Muscle of back (tissue), 11 donors: Measurements from ENCODE around the gene SPEF1. TPM values are rescaled to one million over a fixed set of nuclear protein-coding genes. Genes with fewer than 3 reads are reported as not detected.

ENCODE experiments used
- DNase-seq, 3 donors: peaks; one replicate each; pipeline versions ENCODE4 v3.0.0 to v3.0.0-alpha.2; 2013
- polyA plus RNA-seq, 10 donors: library from polyadenylated mRNA; unstranded; fragments of 120-200 nt; gene quantifications; one replicate each; pipeline ENCODE4 v1.2.1, GENCODE V29; 2013; ENCODE audit not compliant: insufficient read length in 10 of 10

The SPEF1 gene
- polyA plus RNA-seq, 10 donors, result 0.08 to 0.29 TPM; not detected in 8

DNA sequence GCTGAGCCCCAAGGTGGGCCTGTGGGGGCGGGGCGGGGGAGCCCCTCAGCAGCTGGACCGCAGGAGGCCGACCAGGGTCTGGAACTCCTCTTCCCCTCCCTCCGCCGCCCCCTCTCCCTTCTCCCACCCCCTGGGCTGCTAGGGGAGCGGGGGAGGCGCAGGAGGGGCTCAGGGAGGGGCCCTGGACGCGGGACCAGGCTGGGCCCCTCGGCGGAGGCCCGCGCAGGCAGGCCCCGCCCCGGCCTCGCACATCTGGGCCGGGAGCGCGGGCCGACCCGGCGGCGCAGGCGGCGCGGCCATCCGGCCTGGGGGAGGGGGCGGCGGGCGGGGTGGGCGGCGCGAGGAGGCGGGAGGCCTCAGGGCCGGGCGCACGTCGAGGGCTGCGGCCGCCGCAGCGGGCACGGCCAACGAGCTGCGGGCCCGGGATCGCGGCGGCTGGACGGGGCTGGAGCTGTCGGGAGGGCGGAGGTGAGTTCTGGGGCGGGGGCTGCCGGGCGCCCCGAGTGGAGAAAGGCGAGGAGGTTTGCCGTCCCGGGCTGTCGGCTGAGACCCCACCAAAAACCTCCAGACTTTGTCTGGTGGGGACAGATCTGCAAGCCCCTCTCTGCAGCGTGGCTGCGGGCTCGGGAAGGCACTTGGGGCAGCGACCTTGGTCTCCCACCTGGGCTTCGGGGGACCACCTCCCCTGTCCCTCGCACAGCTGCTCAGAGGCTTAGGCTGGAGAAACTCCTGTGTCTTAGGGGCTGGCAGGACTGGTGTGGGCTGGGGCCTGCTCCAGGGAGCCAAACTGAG is 48.7 kb downstream of the SPEF1 start, which contains the start of gene HSPA12B:
TSS of gene HSPA12B (plus strand) at position 359 of the 792 bp plus-strand sequence. CDS start 5,990 bp downstream, outside the sequence.
- DNase-seq, result peak; percentile 37 to 85 (median 67)

DNA sequence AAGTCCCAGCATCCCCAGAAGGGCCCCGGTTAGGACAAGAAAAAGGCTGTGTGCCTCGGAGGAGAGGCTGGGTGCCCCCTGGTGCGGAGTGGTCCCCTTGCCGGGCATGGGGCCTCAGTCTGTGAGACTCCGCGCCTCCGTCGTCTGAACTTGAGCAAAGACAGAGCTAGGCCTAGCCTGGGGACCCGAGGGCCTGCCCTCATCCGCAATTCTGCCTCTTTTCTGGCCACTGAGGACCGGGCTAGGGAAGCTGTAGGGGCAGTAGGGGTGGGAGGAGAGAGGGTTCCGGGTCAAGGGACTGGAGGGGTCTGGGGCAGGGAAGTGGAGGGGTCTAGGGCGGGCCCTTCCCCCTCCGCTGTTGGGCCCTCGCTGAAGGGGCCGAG is 49.3 kb downstream of the SPEF1 start:
- no peak for DNase-seq

DNA sequence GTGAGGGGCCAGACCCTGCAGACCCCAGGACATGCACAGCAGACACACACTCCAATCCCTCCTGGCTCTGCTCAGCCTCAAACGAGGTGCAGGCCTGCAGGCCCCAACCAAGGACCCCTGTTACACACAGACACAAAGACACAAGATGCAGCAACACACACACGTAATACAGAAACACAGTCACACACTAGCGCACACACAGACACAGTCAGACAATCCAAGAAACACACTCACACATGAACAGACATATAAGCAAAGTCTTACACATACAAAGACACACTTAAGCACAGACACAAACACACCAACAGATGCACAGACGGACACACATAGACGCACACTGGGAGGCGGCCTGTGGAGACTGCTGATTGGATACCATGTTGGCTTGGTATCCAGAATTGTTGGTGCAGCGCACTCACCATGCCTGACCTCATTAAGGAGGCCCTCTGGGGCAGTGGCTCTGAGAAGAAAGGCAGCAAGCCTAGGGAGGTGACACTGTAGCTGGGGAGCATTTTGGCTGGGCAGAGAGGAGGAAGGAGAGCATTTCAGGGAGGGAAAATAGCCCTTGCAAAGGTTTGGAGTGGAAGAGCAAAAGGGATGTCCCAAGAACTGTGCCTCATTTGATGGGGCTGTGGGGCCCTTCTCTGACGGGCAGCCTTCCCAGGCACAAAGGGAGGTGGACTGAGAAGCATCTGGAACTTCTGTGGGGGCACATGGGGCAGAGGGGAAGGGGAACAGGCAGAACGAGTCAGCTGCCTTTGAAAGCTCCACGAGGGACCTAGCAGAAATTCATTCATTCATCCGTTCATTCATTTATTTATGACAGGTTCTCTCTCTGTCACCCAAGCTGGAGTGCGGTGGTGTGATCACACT is 50.2 kb downstream of the SPEF1 start:
- peak in 1 of 3 donors; percentile 28 for DNase-seq

DNA sequence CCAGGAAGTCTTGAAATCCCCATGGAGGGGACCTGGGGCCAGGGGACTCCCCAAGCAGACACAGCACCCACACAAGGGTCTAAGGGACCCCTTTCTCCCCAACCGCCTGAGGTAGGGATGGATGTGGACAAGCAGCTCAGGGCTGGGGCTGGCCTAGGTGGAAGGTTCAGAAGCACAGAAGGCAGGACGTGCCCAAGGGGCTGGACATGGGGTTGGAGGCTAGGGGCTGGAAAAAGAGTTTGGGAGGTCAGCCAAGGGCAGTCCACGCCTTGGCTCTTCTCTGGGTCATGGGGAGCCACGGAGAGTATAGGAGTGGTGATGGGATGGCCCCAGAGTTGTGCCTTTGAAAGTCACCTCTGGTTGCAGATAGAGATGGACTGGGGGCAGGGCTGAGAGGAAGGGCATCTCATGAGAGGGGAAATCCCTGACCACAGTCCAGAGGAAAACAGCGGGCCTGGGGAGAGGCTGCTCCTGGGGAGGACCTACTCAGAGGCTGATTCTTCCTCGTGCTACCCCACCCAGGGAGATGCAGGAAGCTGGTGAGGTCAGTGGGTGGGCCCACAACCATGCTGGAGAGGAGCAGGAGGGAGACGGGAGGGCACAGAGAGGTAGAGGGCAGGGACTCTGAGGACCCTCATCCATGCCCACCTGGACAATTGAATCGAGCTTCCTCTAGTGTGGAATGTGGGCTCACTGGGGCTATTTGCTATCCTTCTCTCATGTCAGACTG is 51.3 kb downstream of the SPEF1 start:
- DNase-seq, result peak in 1 of 3 donors; percentile 13

DNA sequence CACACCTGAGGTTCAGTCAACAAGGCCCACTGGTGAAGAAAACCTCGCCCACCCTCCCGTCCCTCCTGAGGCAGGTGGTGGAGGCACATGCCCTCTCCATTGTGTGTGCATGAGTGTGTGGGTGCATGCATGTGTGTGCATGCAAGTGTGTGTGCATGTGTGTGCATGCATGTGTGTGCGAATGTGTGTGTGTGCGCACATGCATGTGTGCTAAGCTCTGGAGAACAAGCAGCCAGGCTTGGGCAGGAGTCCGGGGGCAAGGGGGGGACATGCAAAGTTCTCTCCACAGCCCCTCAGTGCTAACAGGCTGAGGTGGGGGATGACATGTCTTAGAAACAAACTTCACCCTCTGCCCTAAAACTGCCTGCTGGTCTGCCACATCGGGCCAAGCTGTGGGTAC is 51.9 kb downstream of the SPEF1 start:
- DNase-seq, result peak in 1 of 3 donors; percentile 3

DNA sequence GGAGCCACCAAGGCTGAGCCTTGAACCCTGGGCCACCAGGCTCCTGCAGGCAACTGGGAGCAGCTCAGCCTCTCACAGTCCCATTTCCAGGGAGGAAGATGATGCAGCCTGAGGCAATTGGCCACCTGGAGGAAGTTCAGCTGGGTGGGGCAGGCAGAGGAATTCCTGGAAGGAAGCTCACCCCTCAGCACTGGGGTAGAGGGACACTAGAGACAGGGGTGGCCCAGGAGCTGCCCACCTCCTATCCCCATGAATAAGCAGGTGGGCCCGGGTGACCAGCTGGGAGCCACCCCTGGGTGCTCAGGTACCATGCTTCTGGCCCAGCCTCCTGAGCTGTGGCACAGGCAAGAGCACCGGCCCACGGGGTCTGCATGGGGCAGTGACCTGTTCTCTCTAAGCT is 52.4 kb downstream of the SPEF1 start:
- DNase-seq, result peak in 1 of 3 donors; percentile 8

DNA sequence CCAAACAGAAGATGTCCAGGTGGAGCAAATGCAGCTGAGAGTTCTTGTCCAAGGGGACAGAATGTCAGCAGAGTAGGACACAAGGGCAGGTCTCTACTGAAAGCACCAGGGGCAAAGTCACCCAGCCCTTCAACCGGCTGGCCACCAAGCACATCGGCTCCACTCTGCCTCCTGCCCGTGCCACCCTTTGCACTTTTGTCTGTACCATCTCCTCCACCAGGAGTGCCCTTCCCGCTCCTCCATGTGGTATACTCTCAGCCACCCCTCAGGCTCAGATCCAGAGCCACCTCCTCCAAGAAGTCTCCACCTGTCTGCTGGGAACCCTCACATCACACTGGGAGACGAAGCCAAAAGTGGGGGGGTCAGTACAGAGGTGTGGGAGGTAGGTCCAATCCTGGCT is 52.9 kb downstream of the SPEF1 start:
- DNase-seq, result peak in 1 of 3 donors; percentile 3

Other genes with a start within 250 kb of the SPEF1 start
- gene GFRA4, start 118.0 kb downstream of the SPEF1 start, polyA plus RNA-seq, result not detected
- gene ADAM33, start 99.4 kb downstream of the SPEF1 start, polyA plus RNA-seq, result 100 to 1,000 TPM in 1 of 10 donors, 10 to 100 TPM in 9; 33.1 to 107 (median 53.3) TPM
- 1 to 10 TPM; 3.1 to 8.0 (median 4.6) TPM for gene SIGLEC1, start 68.8 kb downstream of the SPEF1 start, polyA plus RNA-seq
- 10 to 100 TPM; 18.9 to 34.3 (median 23.4) TPM for gene HSPA12B, start 48.8 kb downstream of the SPEF1 start, polyA plus RNA-seq
- 10 to 100 TPM; 14.2 to 28.0 (median 20.5) TPM for gene ADISSP, start 13.7 kb downstream of the SPEF1 start, polyA plus RNA-seq
- 10 to 100 TPM; 31.8 to 49.7 (median 38.8) TPM for gene CENPB, start 5.3 kb upstream of the SPEF1 start, polyA plus RNA-seq
- gene CDC25B, start 14.9 kb upstream of the SPEF1 start, polyA plus RNA-seq, result 100 to 1,000 TPM in 2 of 10 donors, 10 to 100 TPM in 8; 69.1 to 107 (median 84.8) TPM
- 10 to 100 TPM in 1 of 10 donors, 1 to 10 TPM in 9; 6.8 to 10.2 (median 8.3) TPM for gene AP5S1, start 39.1 kb upstream of the SPEF1 start, polyA plus RNA-seq
- 10 to 100 TPM; 19.3 to 24.2 (median 22.7) TPM for gene MAVS, start 65.4 kb upstream of the SPEF1 start, polyA plus RNA-seq
- gene PANK2, start 107.9 kb upstream of the SPEF1 start, polyA plus RNA-seq, result 10 to 100 TPM; 25.2 to 32.7 (median 28.5) TPM
- 10 to 100 TPM; 21.4 to 34.3 (median 26.4) TPM for gene RNF24, start 234.1 kb upstream of the SPEF1 start, polyA plus RNA-seq